Activated CD4-positive, alpha-beta T cell treated with anti-CD3 and anti-CD28 coated beads, Interleukin-10, Interleukin-2, amounts not matched to agents 100 ng/mL and 50 ng/mL, durations not matched to agents 16 hours and 8 hours (primary cell): ENCODE data around the gene LSAMP.

ENCODE experiments used
- DNase-seq: peaks from one replicate; pipeline ENCODE4 v3.0.0-alpha.2; 2020

The LSAMP gene

DNA sequence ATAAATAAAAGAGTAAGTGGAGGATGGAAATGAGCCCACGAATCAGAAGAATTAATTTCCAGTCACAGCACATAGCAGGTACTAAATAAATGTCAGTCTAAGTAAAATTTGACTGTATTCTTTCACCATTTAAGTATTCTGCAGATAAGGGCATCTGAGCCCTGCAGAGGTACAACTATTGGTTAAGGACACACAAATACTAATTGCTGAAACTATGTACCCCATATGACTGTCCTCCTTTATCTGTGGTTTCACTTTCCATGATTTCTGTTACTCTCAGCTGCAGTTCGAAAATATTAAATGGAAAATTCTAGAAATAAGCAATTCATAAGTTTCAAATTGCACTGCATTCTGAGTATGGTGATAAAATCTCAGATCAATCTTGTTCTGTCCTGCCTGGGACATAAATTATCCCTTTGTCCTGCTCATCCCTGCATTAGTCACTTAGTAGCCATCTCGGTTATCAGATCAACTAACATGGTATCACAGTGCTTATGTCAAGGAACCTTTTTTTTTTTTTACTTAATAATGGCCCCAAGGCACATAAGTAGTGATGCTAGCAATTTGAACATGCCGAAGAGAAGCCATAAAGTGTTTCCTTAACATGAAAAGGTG is 95.1 kb downstream of the LSAMP start:
- no peak for DNase-seq

DNA sequence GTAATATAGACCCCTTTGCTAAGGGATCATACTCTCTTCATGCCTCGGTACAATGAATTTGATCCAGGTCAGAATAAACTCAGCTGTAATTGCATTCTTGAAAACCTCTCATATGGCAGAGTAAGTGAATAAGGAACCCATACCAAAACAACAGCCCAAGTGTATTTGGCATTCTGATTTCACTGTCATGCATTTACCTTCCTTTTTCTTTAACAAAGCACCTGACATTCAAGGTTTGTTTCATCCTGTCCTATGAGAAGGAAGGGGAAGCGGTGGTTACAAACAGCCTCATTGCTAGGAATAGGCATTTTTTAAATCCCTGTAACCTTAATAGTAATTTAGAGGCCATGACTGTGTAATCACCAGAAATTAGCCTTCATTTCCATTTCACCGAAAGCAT is 97.1 kb downstream of the LSAMP start:
- DNase-seq, result no peak

DNA sequence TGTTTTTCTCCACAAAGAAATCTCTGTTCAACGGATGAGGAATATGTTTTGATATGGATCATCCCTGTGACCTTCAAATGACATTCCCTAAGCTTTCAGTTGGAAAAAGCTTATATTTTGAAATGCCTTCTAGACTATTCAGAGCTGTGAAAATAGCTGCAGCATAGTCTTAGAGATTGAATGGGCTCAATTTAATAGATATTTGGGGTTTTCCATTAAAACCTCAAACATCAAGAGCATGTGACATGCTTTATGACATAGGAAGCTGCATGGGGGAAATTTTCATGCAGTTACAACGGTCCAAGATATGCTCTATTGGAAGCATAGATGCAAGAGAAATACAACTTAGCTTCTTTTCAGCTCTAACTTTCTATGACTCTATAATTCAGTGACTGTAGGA is 102.8 kb downstream of the LSAMP start:
- no peak for DNase-seq

DNA sequence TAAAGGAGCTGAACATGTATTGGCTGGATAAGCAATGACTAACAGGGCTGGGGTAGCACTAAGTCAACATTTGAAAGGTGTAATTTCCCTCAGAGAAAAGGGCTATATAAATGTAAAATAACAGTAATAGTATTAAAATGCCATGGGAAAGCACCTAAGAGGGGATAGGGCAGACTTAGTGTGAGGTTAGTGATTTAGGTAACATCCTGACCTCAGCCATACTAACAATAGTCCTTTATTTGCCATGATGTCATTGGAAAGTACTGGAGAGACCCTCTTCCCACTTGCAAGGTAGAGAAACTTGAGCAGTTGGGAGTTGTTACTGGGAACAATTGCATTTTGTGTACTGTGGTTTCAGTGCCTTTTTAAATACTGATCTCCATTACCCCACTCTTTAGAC is 103.4 kb downstream of the LSAMP start:
- DNase-seq, result no peak

DNA sequence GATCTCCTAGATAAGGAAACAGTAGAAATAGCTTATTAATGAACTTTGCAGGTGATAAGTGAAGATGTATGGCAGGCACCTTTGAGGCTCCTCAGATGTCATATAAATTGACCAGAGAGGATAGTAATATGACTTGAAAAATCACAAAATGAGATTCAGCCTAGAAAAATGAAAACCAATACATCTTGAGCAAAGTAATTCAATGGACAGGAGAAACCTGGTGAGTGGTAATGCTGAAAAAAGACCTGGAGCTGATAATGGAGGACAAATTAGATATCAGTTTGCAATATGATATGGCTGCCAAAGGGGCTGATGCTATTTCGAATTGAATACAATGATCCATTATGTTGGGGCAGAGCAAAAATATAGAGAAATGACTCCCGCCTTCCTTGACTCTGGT is 103.9 kb downstream of the LSAMP start:
- no peak for DNase-seq

DNA sequence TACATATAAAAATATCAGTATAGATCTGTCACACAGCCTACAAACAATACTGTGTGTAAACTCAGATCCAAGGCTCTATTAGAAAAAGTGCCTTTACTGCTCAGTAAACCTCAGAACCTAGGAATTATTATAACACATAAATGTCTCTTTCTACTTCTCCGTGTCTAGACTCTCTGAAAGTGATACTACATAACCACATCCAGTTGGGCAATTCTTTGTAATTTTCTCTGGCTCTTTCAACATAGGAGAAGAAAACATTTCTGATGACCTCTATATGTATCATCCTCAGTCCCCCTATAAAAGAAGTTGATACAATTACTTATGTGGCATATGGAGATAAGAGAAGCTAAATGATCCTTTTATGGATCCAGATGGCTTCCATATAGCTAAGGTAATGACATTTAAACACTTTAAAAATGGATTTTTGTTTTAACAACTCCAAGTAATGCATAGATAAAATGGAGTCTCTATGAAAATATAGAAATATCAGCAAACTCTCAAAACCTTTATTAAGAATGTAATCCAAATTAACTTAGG is 104.5 kb downstream of the LSAMP start:
- no peak for DNase-seq

DNA sequence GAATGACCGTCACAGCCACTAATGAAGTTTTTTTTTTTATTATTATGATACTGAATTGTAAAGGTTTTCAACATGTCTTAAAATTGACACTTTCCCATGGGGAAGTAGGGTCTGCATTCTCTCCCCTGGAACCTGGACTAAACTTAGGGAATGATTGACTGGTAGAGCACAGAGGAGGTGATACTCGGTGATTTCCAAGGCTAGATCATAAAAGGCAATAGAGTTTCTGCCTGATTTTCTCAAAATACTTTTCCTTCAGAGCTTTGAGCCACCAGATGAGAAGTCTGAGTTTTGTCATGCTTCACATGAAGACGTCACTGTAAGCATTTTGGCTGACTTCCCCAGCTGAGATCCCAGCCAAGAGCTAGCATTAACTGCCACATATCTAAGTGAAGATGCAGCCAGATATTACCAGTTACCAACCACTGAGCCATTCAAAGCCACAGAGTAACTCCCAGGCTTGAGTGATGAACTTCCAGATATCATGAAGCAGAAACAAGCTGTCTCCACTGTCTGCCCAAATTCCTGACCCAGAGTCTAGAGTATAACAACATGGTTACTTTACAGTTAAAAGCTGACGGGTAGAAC is 105.8 kb downstream of the LSAMP start:
- no peak for DNase-seq

DNA sequence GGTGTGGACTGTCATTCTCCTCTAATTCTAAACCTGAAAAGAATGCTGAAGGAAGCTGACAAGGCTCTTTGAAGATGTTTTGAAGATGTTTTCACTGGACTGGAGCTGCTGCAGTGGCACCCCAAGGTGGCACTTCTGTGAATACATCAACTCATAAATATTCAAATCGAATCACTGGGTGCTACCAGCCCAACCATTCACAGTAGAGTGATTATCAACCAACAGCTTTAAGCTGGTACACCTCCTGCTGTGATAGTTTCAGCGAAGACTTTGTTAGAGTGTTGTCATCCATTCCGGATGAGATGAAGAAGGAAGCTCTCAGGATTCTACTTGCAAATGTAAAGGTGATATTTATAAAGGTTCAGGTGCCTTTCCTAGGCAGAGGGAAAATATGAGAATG is 106.6 kb downstream of the LSAMP start:
- no peak for DNase-seq

DNA sequence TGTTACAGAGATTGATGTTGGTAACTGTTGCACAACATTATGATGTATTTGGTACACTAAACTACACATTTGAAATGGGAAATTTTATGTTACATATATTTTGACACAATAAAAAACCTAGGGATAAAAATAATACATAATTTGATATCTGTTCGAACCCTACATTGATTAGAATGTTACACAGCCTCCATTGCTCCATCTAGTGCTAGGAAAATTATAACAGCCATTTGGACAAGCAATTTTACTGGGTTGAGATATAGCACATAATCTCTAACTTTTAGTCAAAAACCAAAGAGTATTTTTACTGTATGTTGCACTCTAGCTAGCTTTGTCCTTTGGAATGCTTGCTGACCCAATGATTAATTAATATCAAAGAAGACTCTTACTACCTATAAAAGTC is 108.1 kb downstream of the LSAMP start:
- DNase-seq, result no peak

DNA sequence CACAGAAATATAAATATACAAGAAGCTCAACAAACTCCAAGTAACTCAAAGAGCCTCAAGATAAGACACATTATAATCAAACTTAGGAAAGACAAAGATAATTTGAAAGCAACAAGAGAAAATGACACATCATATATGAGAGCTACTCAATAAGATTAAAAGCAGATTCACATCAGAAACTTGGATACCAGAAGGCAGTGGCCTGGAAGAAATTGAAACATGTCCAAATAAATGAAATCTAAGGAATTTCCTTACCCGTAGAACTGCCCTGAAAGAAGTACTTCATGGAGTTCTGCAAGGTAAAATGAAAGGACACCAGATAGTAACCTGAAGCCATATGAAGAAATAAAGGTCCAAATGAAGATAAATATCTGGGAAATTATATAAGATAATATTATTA is 113.9 kb downstream of the LSAMP start:
- DNase-seq, result no peak

DNA sequence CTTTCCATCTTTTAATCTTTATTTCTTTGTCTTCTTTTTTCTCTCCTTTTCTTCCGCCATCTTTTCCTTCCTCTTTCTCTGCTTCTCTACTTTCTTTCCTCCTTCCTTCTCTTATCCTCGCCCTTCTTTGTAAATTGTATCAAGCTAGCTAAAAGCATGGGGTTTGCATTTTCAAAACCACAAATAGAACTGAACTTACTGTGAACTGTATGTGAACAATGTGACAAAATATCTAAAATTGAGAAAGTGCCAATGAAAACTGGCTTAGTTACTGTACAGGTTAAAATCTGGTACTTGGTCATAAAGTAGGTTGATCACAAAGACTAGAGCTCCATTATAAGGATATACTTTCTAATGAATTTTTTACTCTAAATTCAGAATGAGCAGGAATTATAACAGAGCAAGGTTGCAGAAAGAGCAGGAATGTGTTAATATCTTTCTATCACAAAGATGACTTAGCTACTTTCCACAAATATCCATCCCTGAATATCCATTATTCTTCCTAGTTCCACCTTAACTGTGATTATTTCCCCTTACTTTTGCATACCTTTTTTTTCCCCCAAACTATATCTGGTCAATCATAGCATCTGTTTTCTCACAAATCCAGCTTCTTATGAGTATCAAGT is 122.4 kb downstream of the LSAMP start:
- no peak for DNase-seq

DNA sequence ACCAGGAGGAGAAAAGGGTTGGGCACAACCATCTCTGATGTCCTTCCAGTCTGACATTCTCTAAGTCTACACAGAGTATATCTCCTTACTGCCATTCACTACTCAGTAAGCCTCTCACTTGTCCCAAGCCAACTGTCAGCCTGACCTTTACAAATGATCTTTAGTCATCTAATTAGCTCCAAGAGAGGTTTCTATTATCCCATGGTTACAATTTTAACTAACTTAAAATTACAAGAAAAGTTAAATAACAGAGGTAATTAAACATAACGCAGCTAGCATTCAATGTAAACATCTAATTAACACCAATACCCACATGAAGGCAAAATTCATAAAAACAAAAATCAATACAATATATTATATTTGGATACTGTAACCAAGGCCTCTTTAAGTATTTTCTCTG is 126.9 kb downstream of the LSAMP start:
- no peak for DNase-seq

DNA sequence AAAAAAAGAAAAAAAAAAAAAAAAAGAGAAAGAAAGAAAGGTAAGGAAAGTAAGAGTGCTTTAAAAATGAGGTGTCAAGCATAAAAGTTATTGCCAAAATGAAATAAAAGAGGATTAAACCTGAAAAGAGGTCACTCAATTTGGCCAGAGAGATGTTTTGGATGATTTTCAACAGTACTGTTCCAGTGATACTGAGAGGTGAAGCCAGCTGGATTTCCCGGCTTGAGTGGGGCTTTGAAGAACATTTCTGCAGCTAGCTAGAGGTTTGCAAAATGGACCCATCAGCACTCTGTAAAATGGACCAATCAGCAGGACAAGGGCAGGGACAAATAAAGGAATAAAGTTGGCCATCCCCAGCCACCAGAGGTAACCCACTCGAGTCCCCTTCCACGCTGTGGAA is 128.5 kb downstream of the LSAMP start:
- no peak for DNase-seq

DNA sequence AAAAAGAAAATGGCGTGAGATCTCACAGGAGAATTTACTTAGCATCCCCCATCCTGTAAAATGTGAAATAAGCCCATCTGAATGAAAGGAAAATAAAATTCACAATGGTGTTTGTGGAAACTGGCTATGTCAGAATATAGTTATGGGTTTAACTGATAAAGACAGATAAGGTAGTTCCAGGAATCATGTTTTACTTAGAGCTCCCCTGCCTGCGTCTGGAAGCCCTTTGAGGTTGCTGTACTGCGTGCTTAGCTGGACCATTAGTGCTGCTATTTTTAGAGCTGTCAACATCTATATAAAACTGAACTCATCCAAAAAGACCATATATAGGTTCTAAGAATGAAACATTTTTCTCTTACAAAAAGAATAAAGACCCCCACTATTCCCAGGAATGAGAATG is 130.8 kb downstream of the LSAMP start:
- DNase-seq, result no peak

DNA sequence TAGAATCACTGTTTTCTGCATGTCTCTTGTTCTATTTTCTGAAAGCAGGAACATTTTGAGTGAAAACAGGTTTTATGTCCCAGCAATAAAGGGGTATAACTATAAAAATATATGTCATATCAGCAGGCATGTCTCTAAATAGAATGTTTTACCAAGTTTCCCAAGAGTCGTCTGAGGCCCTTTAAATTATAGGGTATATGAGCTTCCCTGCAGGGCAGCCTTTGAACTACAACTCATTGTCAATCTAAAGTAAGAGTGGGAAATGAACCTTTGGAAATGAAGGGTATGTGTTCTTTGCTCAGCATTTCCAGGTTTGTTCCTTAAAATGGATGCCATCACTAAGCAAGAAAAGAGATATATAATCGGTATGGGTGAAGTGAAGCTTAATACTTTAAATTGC is 138.6 kb downstream of the LSAMP start:
- no peak for DNase-seq

DNA sequence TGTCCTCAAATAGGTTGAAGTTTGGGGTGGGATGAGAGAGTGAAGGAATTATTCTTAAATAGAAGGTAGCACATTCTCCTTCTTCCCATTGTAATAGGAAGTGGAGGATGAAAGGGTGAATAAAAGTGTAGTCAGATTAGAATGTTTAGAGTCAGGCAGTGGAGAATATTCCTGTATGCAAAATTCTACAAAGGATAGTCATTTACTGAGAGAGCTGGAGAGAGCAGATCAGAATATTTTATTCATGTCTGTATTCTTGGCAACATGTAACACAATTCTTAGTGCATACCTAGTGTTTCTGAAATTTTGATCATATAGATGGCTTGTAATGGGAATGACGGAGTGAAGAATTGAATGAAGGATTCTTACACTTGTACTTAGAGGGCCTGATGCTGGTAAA is 139.1 kb downstream of the LSAMP start:
- no peak for DNase-seq

DNA sequence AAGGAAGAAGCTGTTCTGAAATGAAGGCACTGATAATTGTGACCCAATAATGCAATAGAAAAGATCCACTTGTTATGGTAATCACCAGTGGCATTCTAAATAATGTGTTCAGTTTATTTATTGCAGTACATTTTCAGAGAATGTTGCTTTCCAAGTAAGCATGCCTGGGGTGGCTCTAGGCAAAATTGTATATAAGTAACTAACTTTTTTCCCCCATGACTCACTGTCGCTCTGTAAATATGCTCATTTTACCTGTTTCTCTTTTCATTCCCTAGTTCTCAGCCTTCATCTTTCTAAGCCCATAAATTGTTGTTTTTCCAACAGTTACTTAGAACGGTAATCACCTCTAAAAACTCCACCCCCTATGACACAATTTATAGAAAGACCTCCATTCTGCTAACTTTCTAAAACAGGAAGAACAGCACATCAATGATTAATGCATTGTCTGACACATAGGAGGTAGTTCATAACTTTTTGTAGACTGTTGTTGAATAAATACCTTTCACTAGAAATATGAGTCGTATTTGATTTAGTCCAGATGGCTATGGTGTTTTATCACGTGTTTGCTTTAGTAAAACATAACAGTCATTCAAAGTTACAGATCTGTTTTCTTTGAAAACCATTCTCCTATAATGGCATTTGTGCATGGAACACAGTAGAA is 143.1 kb downstream of the LSAMP start:
- DNase-seq, result no peak

DNA sequence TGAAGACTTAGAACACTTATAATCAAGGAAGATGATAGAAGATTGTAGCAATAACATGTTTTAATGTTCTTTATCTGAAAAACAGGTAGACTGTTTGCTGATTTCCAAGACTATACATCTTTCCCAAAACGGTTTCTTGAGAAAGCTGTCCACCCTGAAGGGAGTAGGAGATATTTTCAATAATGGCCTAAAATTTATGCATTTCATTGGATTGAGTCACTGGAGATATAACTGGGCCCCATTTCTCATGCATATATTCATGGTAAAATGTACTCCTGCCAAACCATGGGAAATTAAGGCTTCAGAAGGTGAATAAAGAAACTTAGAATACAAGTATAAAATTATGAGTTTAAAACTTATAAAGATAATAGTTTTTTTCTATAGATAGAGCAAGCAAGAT is 143.9 kb downstream of the LSAMP start:
- no peak for DNase-seq

DNA sequence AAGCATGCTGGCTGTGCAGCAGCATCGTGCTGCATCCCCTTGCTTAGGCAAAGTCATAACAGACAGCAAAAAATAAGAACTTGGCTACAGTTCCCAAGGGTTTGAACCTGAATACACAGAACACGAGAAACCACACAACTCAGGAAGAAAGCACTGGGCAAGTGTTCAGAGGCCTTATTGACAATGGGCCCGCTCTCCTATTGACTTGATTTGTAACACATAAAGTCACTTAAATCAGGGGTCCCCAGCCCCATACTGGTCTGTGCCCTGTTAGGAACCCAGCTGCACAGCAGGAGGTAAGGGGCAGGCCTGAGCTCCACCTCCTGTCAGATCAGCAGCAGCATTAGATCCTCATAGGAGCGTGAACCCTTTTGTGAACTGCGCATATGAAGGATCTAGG is 145.1 kb downstream of the LSAMP start:
- DNase-seq, result no peak

DNA sequence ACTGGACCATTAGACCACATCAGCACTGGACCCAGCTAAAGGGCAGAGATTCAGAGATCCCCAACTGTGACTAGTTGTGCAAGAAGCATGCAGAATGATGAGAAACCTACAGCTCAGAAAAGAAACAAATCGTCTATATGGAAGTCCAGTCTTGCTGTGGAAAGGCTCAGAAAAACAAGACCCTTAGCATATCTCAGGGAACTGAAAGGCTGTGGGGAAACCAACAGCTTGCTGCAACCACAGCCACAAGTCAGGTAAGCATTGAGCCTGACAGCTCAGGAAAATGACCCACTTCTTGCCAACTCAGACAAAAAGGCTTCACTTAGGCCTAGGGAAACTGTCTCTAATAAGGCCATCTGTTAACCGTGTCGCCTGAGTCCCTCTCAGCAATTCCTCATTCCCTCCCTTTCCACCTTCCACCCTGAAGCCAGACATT is 145.6 kb downstream of the LSAMP start:
- DNase-seq, result no peak

DNA sequence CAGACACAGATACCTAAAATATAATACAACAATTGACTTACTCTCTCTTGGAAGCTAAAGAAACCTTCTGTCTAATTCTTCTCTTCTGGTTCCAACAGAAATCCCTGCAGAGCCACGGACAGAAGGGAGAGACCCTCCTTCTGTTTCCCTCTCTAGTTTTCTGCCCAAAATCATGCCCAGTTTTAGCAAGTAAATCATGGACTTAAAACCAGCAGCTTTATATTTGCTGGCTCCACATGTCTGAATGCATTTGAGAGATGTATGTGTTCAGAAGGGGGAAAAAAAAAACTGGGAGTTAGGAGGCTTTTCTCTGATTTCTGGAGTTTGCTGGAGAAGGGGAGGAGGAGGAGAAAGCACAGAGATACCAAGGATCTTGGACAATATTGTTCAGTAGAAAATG is 147.1 kb downstream of the LSAMP start:
- no peak for DNase-seq

DNA sequence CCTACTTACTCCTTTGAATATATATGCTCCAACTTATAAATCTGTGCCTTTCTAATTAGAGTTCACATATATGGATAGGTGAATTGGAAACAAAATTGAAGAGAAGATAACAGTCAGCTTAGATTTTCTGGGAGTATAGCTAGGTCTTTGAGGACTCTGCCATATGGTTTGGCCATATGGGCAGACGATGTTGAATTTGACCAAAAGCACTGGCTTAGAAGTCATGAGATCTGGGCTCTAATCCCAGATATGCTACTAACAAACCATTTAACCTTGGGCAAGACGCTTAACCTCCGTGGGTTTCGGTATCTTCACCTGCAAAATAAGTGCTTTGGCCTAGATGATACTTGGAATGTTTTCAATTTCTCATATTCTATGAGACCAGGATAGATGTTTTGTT is 154.1 kb downstream of the LSAMP start:
- no peak for DNase-seq

DNA sequence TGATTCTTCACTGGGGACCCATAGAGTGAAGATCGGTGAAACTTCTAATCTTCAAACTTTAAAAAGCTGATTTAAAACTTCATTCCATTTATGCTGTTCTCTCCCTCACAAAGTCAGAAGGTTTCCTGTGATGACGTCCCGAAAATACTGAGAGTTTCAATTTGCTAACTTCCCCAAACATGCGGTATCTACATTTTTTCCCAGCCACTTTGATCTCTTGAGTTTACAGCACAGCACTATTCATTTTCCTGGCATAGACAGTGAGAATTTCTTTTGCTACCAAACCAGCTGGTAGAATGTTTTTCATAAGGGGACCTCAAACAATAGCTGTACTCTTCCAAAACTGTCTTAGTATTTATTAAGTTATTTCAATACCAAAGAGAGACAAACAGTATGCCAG is 156.8 kb downstream of the LSAMP start:
- DNase-seq, result no peak

DNA sequence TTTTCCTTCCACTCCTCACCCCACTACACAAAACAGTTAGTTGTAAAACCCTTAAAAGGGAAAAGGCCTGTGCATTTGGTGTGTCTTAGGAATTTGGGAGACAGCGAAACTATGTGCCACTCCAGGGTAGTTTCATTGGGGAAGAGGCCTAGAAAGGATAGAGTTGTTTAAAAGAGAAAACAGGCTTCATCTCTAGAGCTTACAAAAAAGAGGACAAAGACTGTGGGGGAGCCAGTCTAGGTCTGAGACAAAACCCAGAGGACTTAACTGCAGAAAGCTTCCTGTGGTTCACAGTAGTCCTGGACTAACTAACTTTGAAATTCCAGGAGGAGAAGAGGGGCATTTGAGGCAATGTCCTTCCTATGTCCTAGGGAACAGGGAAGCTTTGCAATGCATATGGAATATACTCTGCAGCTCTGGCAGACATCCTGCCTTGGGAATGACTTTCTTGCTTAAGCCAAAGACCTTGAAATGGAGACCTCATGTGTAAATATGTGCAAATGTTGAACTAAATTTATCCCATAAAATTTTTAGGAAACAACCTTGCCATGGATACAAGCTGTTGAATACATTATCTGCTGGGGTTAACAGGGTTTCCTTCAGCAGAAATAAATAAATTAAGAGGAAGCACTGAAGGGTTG is 159.4 kb downstream of the LSAMP start:
- DNase-seq, result no peak
